Astrocyte of the cerebellum (primary cell): Measurements from ENCODE around the gene ERCC5.

ENCODE experiments used
- DNase-seq: peaks from one replicate; pipeline ENCODE4 v3.0.0-alpha.2; 2011; ENCODE audit warnings: low read depth
- H3K4me3 ChIP-seq: 2 replicates; pipeline ENCODE4 v1.5.1; 2011; ENCODE audit warnings: mild to moderate bottlenecking, low read depth, low read length, moderate library complexity
- CTCF ChIP-seq: IDR thresholded peaks from 2 replicates; pipeline ENCODE4 v1.5.1; 2012; ENCODE audit warnings: low read length, low read depth, moderate library complexity, mild to moderate bottlenecking; ENCODE audit errors: missing control alignments
- in situ Hi-C: cut with HindIII; loops from 2 replicates; pipeline ENCODE4 v1.10.0; 2017; ENCODE audit warnings: low sequenced_read_pairs

ERCC5 gene

DNA sequence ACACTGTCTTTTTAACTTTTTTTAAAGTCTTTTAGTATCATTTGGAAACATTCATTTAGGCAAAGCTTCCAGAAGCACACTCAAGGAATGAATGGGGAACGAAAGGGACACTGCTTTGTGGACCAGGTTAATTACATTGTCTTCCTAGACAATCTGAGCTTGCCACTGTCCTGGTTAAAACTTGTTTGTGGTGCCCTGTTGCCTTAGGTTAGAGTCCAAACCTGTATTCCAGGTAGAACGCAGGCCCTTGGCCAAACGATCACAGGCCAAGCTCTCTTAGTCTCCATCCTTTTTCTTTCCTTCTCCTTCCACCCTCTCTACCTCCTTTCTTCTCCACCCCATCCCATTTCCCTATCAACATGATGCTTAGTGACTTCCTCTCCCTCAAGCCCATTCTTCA lies 66.8 kb downstream of the ERCC5 start:
- no peak for DNase-seq
- no peak overlapping the region for H3K4me3 ChIP-seq
- TF ChIP-seq CTCF, result no peak
- in situ Hi-C loops, result no loop called here

GRCh38 chr13:102913914-102914313 lies 68.1 kb downstream of the ERCC5 start:
- no peak for TF ChIP-seq CTCF
- in situ Hi-C loops, result no loop called here
- peak; percentile 8 for DNase-seq
- H3K4me3 ChIP-seq, result no peak overlapping the region

GRCh38 chr13:102914339-102914930 lies 68.6 kb downstream of the ERCC5 start:
- no peak for DNase-seq
- no peak for TF ChIP-seq CTCF
- in situ Hi-C loops, result no loop called here
- H3K4me3 ChIP-seq, result no peak overlapping the region

DNA sequence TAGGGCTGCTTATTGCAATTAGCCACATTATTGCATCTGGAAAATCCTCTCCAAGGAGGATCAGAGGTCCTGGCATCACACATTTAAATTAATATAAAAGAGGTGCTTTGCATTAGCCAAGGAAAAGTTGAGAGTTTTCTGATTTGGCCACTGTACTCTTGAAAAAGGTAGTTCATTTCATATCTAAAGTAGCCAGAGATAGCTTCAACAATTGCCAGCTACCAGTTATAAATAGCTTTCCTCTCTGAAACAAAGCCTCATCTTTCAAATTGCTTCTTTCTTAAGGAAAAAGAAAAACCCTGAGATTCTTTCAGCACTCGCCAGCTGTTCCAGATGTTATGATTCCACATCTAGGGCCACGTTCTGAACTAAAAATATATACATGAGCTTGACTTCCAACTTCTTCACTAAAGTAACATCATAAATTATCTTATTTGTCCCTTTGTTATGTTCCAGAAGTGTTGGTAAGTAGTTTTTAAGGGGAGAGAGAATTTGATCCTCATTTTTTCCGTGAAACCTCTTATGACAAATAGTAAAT lies 69.6 kb downstream of the ERCC5 start:
- DNase-seq, result no peak
- H3K4me3 ChIP-seq, result no peak overlapping the region
- in situ Hi-C loops, result no loop called here
- no peak for TF ChIP-seq CTCF

DNA sequence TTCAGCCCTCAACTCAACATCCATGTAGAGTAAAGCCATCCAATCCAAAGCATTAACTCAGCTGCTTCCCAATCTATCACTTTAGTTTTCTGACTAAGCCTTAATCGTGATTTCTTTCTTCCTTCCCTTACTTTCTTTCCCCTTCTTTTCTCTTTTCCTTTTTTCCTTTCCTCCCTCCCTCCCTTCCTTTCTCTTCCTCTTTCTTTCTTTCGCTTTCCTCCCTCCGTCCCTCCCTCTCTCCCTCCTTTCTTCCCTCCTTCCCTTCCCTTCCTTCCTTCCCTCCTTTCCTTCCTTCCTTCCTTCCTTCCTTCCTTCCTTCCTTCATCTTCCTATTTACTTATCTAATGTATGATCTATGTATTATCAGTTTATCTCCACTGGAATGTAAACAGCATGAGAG lies 71.2 kb downstream of the ERCC5 start:
- no peak for TF ChIP-seq CTCF
- DNase-seq, result no peak
- H3K4me3 ChIP-seq, result no peak overlapping the region
- in situ Hi-C loops, result no loop called here

- in situ Hi-C loops, result no loop called here
- no peak for DNase-seq
- TF ChIP-seq CTCF, result no peak
- no peak overlapping the region for H3K4me3 ChIP-seq
Observed at GRCh38 chr13:102922184-102922583, 76.4 kb downstream of the ERCC5 start.
